Upper lobe of left lung (tissue), 4 donors: Measurements from ENCODE around the gene NFKBIZ.

Source experiments
- POLR2A ChIP-seq, 4 donors: fragments of 450-650 bp; IDR thresholded peaks; one replicate each; pipeline ENCODE4 v1.5.1; 2016 to 2017; ENCODE audit warnings: antibody characterized with exemption in 4 of 4, mild to moderate bottlenecking in 2 of 4
- POLR2AphosphoS5 ChIP-seq, 2 donors: sonication (generic); formaldehyde crosslinking; IDR thresholded peaks; one replicate each; pipeline ENCODE4 v1.5.1; 2017; ENCODE audit warnings: antibody characterized with exemption in 2 of 2
- TF ChIP-seq, protein P1 (sequence below), 6 experiments: fragments of 450-650 bp in 4 of 6; fragments of 200-600 bp in 2 of 6; sonication (generic) in 2 of 6; IDR thresholded peaks; one replicate each; pipeline ENCODE4 v1.5.1; 2016 to 2019; ENCODE audit warnings: antibody characterized with exemption in 6 of 6

DNA sequence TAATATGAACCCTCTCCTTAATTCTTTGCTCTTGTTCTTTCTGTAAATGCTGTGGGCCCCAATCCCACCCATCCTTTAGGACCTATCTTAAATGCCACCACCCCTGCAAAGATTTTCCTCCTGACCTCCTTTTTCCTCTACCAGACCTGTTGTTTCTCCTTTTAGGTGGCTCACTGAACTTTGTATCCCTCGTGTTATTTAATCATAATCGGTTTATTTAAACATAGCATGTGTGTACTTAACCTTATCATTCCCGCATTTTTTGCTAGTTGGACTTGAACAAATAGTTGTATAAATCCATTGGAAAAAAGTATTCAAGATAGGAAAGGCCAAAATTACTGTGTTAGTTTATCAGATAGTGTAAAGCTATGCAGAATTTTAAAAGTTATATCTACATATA is 988 bp upstream of the NFKBIZ start:
- TF ChIP-seq POLR2AphosphoS5 (IDR thresholded peaks at IDR 0.05) (no peak), POLR2A (IDR thresholded peaks at IDR 0.05) (no peak)
- TF ChIP-seq, protein P1, sequence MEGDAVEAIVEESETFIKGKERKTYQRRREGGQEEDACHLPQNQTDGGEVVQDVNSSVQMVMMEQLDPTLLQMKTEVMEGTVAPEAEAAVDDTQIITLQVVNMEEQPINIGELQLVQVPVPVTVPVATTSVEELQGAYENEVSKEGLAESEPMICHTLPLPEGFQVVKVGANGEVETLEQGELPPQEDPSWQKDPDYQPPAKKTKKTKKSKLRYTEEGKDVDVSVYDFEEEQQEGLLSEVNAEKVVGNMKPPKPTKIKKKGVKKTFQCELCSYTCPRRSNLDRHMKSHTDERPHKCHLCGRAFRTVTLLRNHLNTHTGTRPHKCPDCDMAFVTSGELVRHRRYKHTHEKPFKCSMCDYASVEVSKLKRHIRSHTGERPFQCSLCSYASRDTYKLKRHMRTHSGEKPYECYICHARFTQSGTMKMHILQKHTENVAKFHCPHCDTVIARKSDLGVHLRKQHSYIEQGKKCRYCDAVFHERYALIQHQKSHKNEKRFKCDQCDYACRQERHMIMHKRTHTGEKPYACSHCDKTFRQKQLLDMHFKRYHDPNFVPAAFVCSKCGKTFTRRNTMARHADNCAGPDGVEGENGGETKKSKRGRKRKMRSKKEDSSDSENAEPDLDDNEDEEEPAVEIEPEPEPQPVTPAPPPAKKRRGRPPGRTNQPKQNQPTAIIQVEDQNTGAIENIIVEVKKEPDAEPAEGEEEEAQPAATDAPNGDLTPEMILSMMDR (IDR thresholded peaks at IDR 0.05): no peak
